GM04504 (cell line): ENCODE measurements around the gene ATP6AP1.

Source experiments
- DNase-seq: peaks from one replicate; pipeline ENCODE4 v3.0.0-alpha.2; 2012; ENCODE audit warnings: low read depth

ATP6AP1 gene

GRCh38 chrX:154471839-154472684 lies 43.6 kb downstream of the ATP6AP1 start:
- DNase-seq: no peak

GRCh38 chrX:154472685-154473632 lies 44.5 kb downstream of the ATP6AP1 start:
- DNase-seq: no peak

- no peak for DNase-seq
These were observed 45.2 kb downstream of the ATP6AP1 start for GRCh38 chrX:154473683-154474082.

- no peak for DNase-seq
These were observed 48.3 kb downstream of the ATP6AP1 start for GRCh38 chrX:154476821-154477220.

GRCh38 chrX:154477891-154478477 lies 49.5 kb downstream of the ATP6AP1 start:
- no peak for DNase-seq

GRCh38 chrX:154478728-154479622 lies 50.5 kb downstream of the ATP6AP1 start, which contains the start of gene LAGE3:
Gene LAGE3 (minus strand): TSS chrX:154479281. CDS start chrX:154478915, 366 bp downstream.
- peak; percentile 71 for DNase-seq

- DNase-seq: no peak
These were observed 52.7 kb downstream of the ATP6AP1 start for GRCh38 chrX:154481195-154481594.

GRCh38 chrX:154481911-154482601 lies 53.6 kb downstream of the ATP6AP1 start:
- no peak for DNase-seq

GRCh38 chrX:154482786-154483185 lies 54.3 kb downstream of the ATP6AP1 start:
- DNase-seq: no peak

GRCh38 chrX:154483325-154483724 lies 54.8 kb downstream of the ATP6AP1 start:
- DNase-seq: no peak

- DNase-seq: no peak
These were observed 56.0 kb downstream of the ATP6AP1 start for GRCh38 chrX:154484255-154485149.

- DNase-seq: no peak
These were observed 56.9 kb downstream of the ATP6AP1 start for GRCh38 chrX:154485150-154486051.

- no peak for DNase-seq
These were observed 57.5 kb downstream of the ATP6AP1 start for GRCh38 chrX:154486052-154486395.
